ENCODE measurements around the gene PSENEN.
"Not testable (repeated sequence)": the region's sequence is repeated elsewhere in the genome, so short reads cannot be mapped to it uniquely, and the experiment has no call there.

Gene PSENEN

GRCh38 chr19:35751839-35752745 lies 6.6 kb downstream of the PSENEN start:
- DNase-seq (ENCODE audit: low read depth), result no peak

GRCh38 chr19:35752746-35753350 lies 7.4 kb downstream of the PSENEN start:
- no peak for DNase-seq (ENCODE audit: low read depth)

GRCh38 chr19:35753634-35754369 lies 8.4 kb downstream of the PSENEN start:
- no peak for DNase-seq (ENCODE audit: low read depth)

GRCh38 chr19:35754370-35755130 lies 9.1 kb downstream of the PSENEN start:
- DNase-seq (ENCODE audit: low read depth), result no peak

- no peak for DNase-seq (ENCODE audit: low read depth)
These were observed 9.7 kb downstream of the PSENEN start for GRCh38 chr19:35755131-35755549.

- peak; percentile 40 for DNase-seq (ENCODE audit: low read depth)
These were observed 10.3 kb downstream of the PSENEN start for GRCh38 chr19:35755550-35756376.

GRCh38 chr19:35756377-35757230 lies 11.2 kb downstream of the PSENEN start, which contains the start of gene HSPB6:
Gene HSPB6, minus strand, starts transcription at chr19:35757029. Its CDS starts 21 bp downstream, at chr19:35757008.
- no peak for DNase-seq (ENCODE audit: low read depth)

GRCh38 chr19:35757231-35757748 lies 11.8 kb downstream of the PSENEN start:
- no peak for DNase-seq (ENCODE audit: low read depth)

- peak; percentile 95 for DNase-seq (ENCODE audit: low read depth)
These were observed 12.5 kb downstream of the PSENEN start, which contains the start of gene PROSER3 for GRCh38 chr19:35757749-35758608. Gene PROSER3, plus strand, starts transcription at chr19:35758176. Its CDS starts 40 bp downstream, at chr19:35758216.

GRCh38 chr19:35759697-35760096 lies 14.2 kb downstream of the PSENEN start:
- DNase-seq (ENCODE audit: low read depth), result no peak

GRCh38 chr19:35760711-35761349 lies 15.4 kb downstream of the PSENEN start:
- no peak for DNase-seq (ENCODE audit: low read depth)

- no peak for DNase-seq (ENCODE audit: low read depth)
These were observed 19.2 kb downstream of the PSENEN start for GRCh38 chr19:35764432-35765315.

GRCh38 chr19:35766571-35767104 lies 21.2 kb downstream of the PSENEN start:
- DNase-seq (ENCODE audit: low read depth), result no peak

- DNase-seq (ENCODE audit: low read depth), result no peak
These were observed 22.0 kb downstream of the PSENEN start for GRCh38 chr19:35767288-35768081.

- no peak for DNase-seq (ENCODE audit: low read depth)
These were observed 22.6 kb downstream of the PSENEN start for GRCh38 chr19:35768082-35768421.

GRCh38 chr19:35772362-35772761 lies 26.9 kb downstream of the PSENEN start:
- not testable (repeated sequence) for DNase-seq (ENCODE audit: low read depth)
